HFF-Myc (cell line): ENCODE data around the gene VWF.

Experiments
- DNase-seq: peaks from one replicate; pipeline ENCODE4 v3.0.0-alpha.2; 2011; ENCODE audit warnings: low read depth; ENCODE audit errors: extremely low read depth
- H3K4me3 ChIP-seq: replicated peaks from 2 replicates; pipeline ENCODE4 v1.5.1; 2011; ENCODE audit warnings: low read depth, mild to moderate bottlenecking, control low read depth, low read length
- TF ChIP-seq, protein P1 (sequence below): IDR thresholded peaks from 2 replicates; pipeline ENCODE4 v1.5.1; 2012; ENCODE audit warnings: mild to moderate bottlenecking, low read depth, low read length, control low read depth; ENCODE audit errors: missing control alignments

VWF gene

GRCh38 chr12:6115389-6115788 lies 9.1 kb downstream of the VWF start:
- H3K4me3 ChIP-seq, result no peak overlapping the region
- TF ChIP-seq, protein P1, sequence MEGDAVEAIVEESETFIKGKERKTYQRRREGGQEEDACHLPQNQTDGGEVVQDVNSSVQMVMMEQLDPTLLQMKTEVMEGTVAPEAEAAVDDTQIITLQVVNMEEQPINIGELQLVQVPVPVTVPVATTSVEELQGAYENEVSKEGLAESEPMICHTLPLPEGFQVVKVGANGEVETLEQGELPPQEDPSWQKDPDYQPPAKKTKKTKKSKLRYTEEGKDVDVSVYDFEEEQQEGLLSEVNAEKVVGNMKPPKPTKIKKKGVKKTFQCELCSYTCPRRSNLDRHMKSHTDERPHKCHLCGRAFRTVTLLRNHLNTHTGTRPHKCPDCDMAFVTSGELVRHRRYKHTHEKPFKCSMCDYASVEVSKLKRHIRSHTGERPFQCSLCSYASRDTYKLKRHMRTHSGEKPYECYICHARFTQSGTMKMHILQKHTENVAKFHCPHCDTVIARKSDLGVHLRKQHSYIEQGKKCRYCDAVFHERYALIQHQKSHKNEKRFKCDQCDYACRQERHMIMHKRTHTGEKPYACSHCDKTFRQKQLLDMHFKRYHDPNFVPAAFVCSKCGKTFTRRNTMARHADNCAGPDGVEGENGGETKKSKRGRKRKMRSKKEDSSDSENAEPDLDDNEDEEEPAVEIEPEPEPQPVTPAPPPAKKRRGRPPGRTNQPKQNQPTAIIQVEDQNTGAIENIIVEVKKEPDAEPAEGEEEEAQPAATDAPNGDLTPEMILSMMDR, result no peak

DNA sequence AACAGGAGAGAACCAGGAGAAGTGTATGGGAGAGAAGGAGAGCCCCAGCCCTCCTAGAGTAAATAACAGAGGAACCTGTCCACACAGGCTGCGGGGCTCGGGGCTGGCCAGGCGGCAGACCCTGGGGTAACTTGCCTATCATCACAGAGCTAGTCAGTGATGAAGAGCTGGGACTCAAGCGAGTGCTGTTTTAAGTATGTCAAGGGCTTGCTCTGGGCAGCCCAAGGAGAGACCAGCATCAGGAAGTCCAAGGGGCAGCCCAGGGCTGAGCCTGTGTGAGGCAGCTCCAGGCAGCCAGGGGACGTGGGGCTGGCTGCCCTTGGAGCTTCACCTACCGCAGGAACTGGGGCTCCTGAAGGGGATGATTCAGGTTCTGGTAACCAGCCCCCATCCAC lies 10.0 kb downstream of the VWF start:
- H3K4me3 ChIP-seq, result no peak overlapping the region
- TF ChIP-seq, protein P1, result no peak
- DNase-seq, result no peak

More at GRCh38 chr12:6115389-6115788, 9.1 kb downstream of the VWF start:
- DNase-seq, result no peak

GRCh38 chr12:6113691-6114475 lies 10.6 kb downstream of the VWF start:
- no peak for DNase-seq
- no peak overlapping the region for H3K4me3 ChIP-seq
- TF ChIP-seq, protein P1, result no peak

DNA sequence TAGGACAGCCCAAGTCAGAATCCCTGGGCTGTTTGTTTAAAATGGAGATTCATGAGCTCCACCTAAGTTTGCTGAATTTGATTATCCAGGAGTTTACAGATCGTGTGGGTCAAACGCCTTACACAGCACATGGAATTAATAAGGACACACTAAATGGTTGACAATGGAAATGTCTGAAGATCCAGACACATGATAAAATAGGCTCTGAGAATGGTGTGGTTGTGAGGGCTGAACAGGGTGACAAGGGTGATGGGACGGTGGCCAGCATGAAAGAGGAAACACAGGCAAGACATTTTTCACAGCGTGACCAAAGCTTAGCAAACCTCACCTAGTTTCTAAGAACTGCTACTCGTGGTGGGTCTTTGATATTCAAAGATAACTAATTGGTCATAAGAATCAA lies 12.5 kb downstream of the VWF start:
- TF ChIP-seq, protein P1, result no peak
- DNase-seq, result no peak
- H3K4me3 ChIP-seq, result no peak overlapping the region

DNA sequence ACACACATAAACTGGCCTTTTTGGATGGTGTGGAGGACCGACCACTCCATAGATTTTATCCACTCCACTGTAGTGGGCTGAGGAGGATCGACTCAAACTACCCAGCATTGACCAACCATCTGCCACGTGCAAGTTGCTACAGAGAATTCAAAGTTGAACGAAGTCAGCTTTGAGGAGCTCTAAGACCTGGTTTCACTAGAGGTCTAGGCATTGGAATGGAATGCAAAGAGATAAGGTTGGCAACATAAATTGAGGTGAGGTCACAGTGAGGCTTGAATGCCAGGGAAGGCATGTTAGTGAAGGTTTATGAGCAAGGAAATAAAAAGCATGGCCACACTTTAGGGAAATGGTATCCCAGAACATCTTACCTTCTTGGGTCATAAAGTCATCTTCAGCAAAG lies 14.5 kb downstream of the VWF start:
- DNase-seq, result no peak
- TF ChIP-seq, protein P1, result no peak
- H3K4me3 ChIP-seq, result no peak overlapping the region

DNA sequence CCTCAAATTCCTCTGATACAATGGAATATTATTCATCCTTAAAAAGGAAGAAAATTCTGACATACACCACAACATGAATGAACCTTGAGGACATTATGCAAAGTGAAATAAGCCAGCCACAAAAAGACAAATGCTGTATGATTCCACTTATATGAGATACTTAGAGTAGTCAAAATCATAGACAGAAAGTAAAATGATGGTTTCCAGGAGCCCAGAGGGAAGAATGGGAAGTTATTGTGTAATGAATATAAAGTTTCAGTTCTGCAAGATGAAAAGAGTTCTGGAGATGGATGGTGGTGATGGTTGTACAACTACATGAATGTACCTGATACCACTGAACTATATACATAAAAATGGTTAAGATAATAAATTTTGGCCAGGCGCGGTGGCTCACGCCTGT lies 18.3 kb downstream of the VWF start:
- no peak for DNase-seq
- TF ChIP-seq, protein P1, result no peak
- H3K4me3 ChIP-seq, result no peak overlapping the region

DNA sequence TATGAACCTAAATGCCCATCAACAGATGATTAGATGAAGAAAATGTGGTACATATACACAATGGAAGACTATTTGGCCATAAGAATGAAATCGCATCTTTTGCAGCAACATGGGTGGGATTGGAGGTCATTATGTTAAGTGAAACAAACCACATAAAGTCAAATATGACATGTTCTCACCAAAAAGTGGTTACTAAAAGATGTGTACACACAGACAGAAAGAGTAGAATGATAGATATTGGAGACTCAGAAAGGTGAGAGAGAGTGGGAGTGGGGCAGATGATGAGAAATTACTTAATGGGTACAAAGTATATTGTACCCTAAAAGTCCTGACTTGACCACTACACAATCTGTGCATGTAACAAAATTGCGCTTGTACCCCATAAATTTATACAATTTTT lies 19.6 kb downstream of the VWF start:
- DNase-seq, result no peak
- TF ChIP-seq, protein P1, result no peak

More for the DNA sequence above, 19.6 kb downstream of the VWF start:
- H3K4me3 ChIP-seq, result no peak overlapping the region
